ENCODE data around the gene MACROD2.

- TF ChIP-seq, protein P1, sequence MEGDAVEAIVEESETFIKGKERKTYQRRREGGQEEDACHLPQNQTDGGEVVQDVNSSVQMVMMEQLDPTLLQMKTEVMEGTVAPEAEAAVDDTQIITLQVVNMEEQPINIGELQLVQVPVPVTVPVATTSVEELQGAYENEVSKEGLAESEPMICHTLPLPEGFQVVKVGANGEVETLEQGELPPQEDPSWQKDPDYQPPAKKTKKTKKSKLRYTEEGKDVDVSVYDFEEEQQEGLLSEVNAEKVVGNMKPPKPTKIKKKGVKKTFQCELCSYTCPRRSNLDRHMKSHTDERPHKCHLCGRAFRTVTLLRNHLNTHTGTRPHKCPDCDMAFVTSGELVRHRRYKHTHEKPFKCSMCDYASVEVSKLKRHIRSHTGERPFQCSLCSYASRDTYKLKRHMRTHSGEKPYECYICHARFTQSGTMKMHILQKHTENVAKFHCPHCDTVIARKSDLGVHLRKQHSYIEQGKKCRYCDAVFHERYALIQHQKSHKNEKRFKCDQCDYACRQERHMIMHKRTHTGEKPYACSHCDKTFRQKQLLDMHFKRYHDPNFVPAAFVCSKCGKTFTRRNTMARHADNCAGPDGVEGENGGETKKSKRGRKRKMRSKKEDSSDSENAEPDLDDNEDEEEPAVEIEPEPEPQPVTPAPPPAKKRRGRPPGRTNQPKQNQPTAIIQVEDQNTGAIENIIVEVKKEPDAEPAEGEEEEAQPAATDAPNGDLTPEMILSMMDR (IDR thresholded peaks at IDR 0.05) = no peak
- no peak for TF ChIP-seq POLR2A (IDR thresholded peaks at IDR 0.05)
These were observed 1145.0 kb downstream of the MACROD2 start for GRCh38 chr20:15140286-15140685.
